Fibroblast of villous mesenchyme (primary cell): ENCODE data around the gene ATG16L1. TPM values are rescaled to one million over a fixed set of nuclear protein-coding genes. Genes with fewer than 3 reads are reported as not detected.

ENCODE experiments used
- DNase-seq: peaks from one replicate; pipeline ENCODE4 v3.0.0-alpha.2; 2010; ENCODE audit warnings: low read depth
- H3K4me3 ChIP-seq: 2 replicates; pipeline ENCODE4 v1.5.1; 2011; ENCODE audit warnings: low read depth, mild to moderate bottlenecking, low read length
- total RNA-seq: library from RNA; depleted of rRNA; stranded (reverse); fragments of >200 nt; gene quantifications from 2 replicates; pipeline ENCODE4 v1.2.3, GENCODE V29; 2012
- TF ChIP-seq, protein P1 (sequence below): IDR thresholded peaks from 2 replicates; pipeline ENCODE4 v1.5.1; 2012; ENCODE audit warnings: low read depth, mild to moderate bottlenecking, low read length; ENCODE audit not compliant: insufficient read depth

Gene ATG16L1
- total RNA-seq, 1 donor: 41.0 TPM

- DNase-seq: peak; percentile 10
- TF ChIP-seq, protein P1, sequence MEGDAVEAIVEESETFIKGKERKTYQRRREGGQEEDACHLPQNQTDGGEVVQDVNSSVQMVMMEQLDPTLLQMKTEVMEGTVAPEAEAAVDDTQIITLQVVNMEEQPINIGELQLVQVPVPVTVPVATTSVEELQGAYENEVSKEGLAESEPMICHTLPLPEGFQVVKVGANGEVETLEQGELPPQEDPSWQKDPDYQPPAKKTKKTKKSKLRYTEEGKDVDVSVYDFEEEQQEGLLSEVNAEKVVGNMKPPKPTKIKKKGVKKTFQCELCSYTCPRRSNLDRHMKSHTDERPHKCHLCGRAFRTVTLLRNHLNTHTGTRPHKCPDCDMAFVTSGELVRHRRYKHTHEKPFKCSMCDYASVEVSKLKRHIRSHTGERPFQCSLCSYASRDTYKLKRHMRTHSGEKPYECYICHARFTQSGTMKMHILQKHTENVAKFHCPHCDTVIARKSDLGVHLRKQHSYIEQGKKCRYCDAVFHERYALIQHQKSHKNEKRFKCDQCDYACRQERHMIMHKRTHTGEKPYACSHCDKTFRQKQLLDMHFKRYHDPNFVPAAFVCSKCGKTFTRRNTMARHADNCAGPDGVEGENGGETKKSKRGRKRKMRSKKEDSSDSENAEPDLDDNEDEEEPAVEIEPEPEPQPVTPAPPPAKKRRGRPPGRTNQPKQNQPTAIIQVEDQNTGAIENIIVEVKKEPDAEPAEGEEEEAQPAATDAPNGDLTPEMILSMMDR: no peak
- H3K4me3 ChIP-seq: no peak overlapping the region
Measured at GRCh38 chr2:233209533-233210171, 41.8 kb upstream of the ATG16L1 start.

DNA sequence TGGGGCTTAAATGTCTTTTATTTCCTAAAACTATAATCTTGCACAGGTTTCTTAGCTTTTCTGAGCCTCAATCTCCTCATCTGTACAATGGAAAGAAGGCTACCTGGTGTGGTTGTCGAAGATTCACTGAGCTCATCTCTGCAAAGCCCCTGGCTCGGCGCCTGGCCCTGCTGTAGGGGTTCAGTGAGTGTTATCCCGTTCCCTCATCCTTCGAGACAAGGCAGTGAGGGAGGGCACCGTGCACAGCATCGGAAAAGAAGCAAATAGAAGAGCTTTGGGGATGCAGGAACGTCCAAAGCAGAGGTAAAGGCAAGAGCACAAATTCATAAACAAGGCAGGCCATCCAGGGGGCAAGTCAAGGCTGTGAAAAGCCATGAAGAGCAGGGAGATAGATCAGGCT lies 41.2 kb upstream of the ATG16L1 start:
- no peak for DNase-seq
- no peak overlapping the region for H3K4me3 ChIP-seq
- TF ChIP-seq, protein P1: no peak

DNA sequence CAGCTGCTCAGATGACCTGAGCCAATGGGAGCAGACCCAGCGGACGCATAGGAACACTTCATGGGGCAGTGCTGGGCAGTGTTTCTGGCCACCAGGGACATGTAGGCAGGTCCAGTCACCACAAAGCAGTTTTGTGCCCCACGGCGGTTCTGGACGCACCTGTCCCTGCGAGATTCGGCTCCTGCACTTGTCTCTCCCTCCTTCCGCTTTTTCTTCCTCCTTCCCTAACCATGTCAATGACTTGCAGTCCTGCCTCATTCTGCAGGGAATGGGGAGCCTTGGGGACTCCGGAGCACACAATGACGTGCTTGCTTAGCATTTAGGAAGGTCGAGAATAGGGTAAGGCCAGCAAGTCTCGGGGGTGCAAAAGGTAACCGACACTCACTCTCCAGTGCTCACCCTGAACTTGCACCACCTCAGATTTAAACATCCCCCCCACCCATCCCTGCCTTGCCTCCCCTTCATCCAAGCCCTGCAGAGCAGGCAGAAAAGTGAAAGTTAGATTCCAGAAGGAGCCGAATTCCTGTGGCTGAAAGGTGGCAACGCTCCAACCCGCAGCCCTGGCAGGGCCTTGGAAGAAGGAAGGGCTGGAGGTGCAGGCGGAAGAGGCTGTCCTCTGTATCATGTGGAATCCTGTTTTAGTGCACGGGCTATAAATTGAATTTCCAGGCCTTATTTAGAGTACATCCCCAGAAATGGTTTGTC lies 40.5 kb upstream of the ATG16L1 start:
- DNase-seq: peak; percentile 91
- TF ChIP-seq, protein P1: no peak
- H3K4me3 ChIP-seq: no peak overlapping the region

DNA sequence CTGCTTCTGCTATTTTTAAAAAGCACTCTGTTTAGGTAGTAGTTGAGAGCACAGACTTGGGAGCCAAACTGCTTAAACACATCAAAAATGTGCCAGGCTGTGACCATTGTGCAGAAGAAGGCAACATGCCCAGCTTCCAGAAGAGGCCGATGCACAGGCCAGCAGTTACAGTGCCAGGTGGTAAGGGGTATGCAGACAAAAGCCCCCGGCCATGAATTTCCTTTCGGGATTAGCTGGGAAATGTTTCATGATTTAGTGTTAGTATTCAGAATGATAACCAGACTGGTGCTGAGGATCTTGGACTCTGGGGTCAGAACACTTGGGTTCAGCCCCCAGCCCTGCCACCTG lies 40.0 kb upstream of the ATG16L1 start:
- TF ChIP-seq, protein P1: no peak
- no peak for DNase-seq
- no peak overlapping the region for H3K4me3 ChIP-seq

DNA sequence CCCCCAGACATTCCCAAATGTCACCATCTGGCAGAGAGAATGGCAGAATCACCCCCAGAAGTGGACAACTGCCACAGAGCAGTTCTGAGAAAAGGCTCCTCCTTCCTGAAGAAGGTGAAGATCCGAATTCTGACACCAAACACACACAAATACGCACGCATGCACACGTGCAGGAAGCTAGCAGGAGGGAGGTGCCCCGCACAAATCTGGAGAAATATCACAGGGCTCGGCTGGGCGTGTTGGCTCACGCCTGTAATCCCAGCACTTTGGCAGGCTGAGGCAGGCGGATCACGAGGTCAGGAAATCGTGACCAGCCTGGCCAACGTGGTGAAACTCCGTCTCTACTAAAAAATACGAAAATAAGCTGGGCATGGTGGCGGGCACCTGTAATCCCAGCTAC lies 38.5 kb upstream of the ATG16L1 start:
- TF ChIP-seq, protein P1: no peak
- H3K4me3 ChIP-seq: no peak overlapping the region
- DNase-seq: no peak

- DNase-seq: no peak
- TF ChIP-seq, protein P1: no peak
- no peak overlapping the region for H3K4me3 ChIP-seq
Measured at GRCh38 chr2:233213975-233214374, 37.5 kb upstream of the ATG16L1 start.
